22Rv1 (cell line): ENCODE data around the gene ETV2.

Source experiments
- CTCF ChIP-seq: fragments of 450-650 bp; IDR thresholded peaks from 2 replicates; pipeline ENCODE4 v1.5.1; 2017; ENCODE audit warnings: mild to moderate bottlenecking
- ZFX ChIP-seq: fragments of 450-650 bp; IDR thresholded peaks from 2 replicates; pipeline ENCODE4 v1.6.1; 2017; ENCODE audit warnings: antibody characterized with exemption, borderline replicate concordance

GRCh38 chr19:35657904-35658700, 16.6 kb downstream of the ETV2 start:
- TF ChIP-seq CTCF (0 out of 2 replicates have a peak, but pooled peaks have one; percentile 4), ZFX (no peak)
